ENCODE measurements around the gene CSTPP1.
"Not testable (repeated sequence)": the region's sequence is repeated elsewhere in the genome, so short reads cannot be mapped to it uniquely, and the experiment has no call there.

The CSTPP1 gene

DNA sequence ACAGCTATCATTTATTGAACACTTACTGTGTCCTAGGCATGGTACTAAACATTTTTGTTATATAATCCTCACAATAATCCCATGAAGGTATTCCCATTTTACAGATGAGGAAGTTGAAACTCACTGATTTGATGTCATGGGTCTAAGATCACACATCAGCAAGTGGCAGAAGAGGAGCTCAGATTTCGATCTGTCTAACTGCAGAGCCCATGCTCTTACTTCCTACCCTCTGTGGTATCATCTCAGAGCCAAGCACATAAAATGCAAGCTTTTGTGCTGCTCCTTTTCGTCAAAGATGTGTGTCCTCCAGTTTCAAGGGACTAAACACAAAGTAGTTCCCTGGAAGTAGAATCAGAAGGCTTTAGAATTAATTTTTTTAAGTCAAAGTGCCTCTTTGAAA, 169.0 kb downstream of the CSTPP1 start:
- DNase-seq: no peak

DNA sequence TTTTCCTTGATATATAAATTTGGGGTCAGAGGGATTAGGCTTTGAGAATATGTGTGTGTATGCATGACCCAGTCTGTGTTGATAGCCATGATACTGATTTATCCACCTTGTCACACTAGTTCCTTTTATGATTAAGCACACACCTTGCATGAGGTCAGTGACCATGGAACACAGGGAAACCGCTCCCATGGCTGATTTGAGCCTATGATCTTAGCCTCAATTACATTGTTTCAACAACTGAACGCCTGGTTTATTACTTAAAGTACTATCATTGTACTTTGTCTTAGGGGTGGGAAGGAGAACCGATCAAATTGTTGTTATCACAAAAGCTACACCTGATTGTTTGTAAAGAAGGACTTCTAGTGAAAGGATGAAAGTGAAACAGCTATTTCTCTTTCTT, 169.4 kb downstream of the CSTPP1 start:
- no peak for DNase-seq

DNA sequence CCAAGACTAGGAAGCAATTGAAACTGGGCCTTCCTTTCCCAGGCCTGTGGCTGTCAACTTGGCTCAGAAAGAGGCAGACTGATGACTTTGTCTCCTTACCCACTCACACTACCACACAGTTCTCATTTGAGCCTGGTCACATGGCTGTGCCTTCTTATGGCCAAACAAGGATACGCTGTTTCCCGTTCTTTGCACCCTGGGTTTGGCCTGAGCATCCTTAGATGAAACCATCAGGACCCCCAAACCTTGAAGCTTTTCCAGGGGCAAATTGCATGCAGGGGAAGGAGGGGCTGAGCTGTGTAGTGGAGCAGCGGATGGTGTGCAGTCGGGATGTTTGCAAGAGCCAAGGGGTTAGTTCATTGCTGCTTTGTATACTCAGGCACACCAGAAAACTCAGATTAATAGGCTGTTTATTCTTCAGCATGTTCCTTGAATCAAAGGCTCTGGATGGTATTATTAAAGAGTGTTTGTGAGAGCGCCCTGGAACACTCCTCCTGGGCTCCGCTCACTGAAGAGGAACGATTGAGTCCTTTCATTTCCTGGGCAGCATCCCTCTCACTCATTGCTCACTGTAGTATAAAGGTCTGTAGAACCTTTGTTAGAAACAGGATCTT, 170.3 kb downstream of the CSTPP1 start:
- no peak for DNase-seq

DNA sequence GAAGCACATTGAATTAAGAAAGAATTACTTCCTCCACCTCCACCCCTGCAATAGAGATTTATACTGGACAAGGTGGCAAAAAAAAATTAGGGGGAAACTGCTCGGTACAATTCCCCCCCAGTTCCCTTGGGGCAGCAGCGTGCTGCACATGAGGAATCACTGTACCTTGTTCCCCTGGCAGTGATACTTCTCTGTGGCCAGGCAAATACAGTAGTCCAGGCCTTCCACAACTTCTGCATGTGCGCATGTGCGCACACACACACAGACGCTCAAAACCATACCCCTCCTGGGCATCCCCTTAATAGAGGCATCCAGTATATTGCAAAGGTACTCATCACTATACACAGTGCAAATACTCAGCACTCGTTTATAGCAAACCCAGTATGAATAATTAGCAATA, 171.2 kb downstream of the CSTPP1 start:
- no peak for DNase-seq

DNA sequence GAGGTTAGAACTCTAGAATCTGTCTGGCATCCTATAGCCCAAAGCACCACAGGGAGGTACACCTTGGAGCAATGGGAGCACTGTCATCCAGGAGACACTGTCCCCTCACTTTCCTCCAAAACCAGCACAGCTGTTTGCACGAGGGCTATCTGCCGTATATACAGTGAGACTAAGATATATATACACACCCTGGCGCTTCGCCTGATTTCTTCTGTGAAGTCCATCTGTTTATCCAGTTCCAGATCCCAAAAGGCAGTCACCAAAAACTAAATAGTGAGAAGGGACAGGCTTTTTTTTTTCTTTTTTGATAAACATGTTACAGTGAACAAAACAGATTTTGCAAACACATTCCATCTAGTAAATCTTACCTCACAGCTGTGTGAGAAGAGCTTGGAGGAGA, 171.7 kb downstream of the CSTPP1 start:
- DNase-seq: no peak

DNA sequence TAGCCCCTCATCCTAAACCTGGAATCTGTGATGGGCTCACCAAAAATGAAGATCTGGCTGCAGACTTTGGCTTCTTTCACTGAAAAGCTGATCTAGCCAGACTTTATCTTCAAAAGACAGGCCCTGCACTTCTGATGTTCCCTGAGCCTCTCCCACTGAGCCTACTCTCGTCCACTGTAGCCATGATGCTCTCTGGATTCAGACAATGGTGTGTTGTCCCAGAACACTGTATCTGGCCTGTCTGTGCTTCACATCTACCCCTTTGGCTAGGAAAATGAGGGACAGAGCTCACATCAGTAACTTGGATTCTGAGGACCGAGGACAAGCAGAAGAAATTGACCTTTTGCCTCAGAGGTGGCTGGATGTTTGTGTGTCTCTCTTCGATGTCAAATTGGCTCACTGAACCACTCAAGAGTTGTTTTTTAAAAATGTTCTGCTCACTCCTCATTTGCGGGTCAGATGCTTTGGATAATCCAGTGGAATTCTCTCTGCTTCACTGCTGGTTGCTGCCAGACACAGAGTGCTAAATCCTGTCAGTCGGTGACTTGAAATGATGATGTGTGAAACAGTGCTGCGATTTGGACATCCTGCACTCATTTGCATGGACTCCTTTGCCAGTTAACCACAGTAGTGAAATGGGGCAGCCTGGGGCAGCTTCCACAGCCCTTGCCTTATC, 172.6 kb downstream of the CSTPP1 start:
- no peak for DNase-seq

DNA sequence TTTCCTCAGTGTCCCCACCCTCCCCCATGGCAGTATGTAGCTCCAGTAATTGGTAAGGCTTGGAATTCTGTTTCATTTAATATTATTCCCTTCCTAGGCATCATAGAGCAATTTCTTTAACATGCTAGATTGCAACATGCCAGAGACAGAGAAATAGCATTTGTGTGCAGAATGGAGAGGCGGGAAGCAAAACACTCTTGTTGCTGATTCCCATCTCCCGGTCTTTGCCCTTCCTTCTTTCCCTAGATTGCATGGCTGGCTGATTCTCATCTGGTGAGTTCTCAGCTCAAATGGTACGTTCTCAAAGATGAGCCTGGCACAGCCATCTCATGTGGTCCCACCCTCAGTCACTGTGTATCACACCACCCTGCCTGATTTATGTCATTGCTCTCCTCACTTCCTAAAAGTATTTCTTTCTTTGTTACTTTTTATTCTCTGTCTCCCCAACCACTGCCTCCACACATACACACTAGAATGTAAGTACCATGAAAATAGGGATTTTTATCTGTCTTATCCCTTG, 173.2 kb downstream of the CSTPP1 start:
- no peak for DNase-seq

DNA sequence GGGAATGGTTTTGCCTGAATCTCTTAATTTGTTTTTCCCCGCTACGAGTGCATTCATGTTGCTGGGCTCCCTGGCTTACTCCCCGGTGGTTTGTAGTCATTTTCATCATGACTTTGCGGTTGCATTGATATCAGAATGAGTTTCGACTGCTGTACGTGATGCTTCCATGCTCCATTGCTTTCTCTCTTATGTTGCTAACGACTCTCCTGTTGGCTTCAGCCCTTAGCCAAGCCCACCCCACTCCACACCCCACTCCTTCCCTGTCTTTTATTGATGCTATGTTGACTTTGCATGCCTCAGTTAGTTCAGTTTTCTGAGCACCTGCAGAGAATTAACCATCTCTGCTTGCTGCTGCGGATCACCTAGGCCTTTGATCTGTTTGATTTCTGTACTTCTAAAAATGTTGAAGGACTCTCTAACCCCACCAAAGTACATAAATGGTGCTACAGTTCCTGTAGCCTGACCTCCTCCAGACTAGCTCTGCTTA, 174.8 kb downstream of the CSTPP1 start:
- no peak for DNase-seq

DNA sequence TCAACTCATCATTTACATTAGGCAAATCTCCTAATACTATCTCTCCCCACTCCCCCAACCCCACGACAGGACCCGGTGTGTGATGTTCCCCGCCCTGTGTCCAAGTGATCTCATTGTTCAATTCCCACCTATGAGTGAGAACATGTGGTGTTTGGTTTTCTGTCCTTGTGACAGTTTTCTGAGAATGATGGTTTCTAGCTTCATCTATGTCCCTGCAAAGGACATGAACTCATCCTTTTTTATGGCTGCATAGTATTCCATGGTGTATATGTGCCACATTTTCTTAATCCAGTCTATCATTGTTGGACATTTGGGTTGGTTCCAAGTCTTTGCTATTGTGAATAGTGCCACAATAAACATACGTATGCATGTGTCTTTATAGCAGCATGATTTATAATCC, 176.4 kb downstream of the CSTPP1 start:
- not testable (repeated sequence) for DNase-seq

DNA sequence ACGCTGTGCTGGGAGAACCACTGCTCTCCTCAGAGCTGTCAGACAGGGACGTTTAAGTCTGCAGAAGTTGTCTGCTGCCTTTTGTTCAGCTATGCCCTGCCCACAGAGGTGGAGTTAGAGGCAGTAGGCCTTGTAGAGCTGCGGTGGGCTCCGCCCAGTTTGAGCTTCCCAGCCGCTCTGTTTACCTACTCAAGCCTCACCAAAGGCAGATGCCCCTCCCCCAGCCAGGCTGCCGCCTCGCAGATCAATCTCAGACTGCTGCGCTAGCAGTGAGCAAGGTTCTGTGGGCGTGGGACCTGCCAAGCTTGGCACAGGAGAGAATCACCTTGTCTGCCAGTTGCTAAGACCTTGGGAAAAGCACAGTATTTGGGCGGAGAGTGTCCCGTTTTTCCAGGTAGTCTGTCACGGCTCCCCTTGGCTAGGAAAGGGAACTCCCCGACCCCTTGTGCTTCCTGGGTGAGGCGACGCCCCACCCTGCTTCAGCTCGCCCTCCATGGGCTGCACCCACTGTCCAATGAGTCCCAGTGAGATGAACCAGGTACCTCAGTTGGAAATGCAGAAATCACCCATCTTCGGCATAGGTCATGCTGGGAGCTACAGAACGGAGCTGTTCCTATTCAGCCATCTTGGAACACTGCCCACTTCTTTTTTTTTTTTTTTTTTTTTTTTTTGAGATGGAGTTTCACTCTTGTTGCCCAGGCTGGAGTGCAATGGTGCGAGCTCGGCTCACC, 182.6 kb downstream of the CSTPP1 start:
- peak in 2 of 4 experiments; percentile 7 to 11 for DNase-seq

DNA sequence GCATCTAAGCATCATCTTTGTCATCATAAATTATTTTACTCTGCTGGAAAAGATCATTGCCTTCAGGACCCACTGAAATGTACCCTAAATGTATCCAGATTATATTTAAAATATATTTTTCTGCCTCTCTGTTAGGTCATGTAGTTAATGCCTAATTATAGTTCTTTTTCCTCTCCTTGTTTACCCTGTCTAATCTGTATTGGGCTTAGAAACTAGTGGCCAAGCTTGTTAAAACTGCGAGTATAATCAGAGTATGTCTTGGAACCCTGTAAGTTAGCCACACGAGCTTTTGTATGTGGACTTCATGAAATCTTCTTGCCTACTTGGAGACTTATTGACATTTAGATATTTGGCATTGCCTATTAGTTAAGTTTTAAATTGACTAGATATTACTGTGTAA, 184.5 kb downstream of the CSTPP1 start:
- no peak for DNase-seq

DNA sequence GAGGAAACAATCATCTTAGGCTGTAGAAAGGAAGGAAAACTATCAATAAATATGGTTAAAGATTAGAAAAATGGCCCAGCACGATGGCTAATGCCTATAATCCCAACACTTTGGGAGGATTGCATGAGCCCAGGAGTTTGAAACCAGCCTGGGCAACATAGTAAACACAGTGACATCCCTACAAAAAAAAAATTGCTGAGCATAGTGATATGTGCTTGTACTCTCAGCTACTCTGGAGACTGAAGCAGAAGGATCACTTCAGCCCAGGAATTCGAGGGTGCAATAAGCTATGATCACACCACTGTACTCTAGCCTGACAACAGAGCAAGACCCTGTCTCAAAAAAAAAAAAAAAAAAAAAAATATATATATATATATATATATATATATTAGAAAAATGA, 185.2 kb downstream of the CSTPP1 start:
- DNase-seq: no peak

DNA sequence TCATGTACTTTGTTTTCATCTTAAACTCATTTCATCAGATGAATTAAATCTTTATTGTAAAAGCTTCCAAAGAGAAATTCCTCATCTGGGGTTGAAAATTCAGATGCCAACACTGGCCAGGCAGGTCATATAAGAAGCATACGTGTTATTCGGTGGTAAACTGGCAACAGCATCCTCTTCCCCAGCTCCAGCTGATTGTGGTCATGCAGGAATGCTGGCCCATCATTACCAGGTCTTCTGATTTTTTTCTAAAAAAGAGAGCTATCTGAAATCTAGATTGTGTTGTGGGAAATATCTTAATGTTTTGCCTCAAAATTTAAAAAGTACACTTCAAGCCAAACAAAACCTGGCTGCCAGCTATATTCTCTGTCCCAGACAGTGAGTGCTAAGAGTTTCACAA, 186.5 kb downstream of the CSTPP1 start:
- DNase-seq: no peak

DNA sequence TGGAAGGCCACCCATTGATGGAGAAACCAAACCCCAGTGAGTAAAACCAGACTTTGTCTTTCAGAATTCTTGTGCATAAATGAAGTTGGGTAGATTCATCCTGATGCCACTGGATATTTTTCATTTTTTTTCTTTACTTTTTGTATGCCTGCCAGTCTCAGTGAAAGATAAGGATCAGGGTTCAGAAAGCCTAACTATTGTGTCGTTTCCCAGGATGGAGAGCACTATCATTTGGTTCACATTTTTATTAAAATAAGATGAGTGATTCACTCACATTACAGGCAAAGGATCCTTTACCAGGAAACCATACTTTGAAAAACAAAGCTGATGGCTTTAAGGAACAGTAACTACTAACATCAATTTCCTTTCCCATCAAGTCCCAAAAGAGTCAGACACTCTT, 188.1 kb downstream of the CSTPP1 start:
- no peak for DNase-seq

DNA sequence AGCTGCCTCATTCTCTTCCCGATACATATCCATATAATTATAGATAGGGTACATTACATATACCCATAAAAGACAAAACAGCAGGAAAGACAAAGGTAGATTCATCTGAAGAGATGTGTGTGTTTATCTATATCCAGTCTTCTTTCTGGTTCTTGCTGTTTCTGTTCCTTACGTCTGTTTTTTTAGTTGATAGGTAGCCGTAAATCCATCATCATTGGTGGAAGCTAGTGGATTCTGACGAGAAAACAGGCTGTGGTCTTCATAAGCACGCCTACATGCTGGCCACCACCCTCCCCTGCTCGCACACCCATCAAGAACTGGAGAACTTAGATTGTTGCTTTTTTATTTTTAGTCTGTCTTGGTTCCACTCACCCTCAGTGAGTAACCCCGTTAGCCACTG, 188.5 kb downstream of the CSTPP1 start:
- no peak for DNase-seq

DNA sequence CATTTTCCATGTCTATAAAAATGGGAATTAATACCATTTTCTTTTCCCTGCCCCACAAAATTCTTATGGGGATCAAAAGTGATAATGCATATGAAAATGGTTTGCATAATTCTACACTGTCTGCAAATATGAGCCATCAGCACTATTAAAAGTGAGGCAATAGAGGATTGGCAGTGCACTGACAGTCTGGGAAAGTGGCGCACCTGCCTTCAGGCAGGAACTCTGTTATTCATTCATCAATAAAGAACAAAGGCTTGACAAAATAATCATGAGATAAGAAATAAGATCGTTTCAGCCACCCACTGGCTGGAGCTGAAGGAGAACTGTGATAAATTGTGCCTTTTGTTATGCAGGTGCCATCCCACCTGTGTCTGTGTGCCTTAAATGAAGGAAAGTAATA, 190.7 kb downstream of the CSTPP1 start:
- DNase-seq: no peak

DNA sequence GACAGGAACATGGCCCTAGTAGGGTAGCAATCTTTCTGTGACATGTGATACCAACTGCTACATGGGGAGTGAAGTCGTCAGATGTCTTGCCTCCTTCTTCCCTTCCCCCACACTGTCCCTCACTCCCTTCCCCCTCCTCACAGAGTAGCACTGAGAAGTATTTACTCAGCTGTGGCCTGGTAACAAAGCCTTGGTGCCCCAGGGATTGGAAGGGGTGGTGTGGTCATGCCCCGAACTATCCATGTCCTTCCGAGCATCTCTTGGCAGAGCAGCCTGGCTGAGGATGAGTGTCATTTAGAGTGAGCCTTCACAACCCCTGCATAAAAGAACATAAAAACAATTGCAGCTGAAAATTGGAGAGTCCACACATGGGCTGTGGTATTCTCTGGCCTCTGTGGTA, 194.0 kb downstream of the CSTPP1 start:
- DNase-seq: no peak

DNA sequence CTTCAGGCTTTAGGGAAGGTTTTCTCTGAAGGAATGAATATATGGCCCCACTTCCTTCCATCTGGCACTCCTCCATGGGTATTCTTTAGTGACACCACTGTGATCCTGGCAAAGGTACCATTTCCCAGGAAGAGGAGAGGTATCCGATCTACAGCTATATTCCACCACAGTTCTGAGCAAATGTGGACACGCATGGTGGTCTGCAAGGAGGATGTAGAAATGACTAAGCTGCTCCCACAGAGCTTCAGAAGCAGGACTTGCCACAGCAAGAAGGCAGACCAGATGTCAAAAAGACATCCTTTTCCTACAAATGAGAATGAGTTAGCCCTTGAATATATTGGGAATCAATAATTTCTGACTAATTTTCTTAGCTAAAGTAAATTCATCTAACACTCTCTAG, 194.6 kb downstream of the CSTPP1 start:
- DNase-seq: no peak

DNA sequence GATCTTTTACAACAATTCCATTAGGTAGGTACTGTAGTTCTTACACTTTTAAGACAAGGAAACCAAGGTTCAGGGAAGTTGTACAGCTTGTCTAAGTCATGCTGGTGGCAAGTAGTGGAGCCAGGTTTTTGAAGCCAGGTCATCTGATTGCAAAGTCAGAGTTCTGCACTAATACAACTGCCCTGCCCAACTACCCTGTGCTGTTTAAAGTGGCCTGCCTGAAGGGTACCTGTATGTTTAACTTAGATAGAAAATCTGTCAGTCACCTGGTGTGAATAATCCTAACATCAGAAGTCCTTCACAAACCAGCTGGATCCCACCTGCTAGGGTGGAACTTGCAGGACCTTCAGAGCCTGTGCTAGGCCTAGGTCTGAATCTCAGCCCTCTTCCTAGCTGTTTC, 195.9 kb downstream of the CSTPP1 start:
- no peak for DNase-seq

DNA sequence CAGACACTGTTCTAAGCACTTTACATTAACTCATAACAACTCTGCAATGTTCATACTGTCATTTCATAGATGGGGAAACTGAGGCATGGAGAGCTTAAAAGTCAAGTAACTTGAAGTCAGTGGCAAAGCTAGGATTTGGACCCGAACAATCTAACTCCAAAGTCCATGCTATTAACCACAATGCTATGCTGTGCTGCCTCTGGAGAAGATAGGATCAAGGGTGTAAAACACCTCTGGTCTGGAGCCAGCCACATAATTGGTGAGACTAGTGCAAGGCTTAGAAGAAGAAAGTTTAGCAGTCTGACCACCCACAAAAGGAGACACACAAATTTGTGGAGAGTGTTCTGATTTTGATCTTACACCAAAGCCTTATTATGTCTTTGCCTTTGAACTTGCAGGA, 196.4 kb downstream of the CSTPP1 start:
- DNase-seq: no peak

DNA sequence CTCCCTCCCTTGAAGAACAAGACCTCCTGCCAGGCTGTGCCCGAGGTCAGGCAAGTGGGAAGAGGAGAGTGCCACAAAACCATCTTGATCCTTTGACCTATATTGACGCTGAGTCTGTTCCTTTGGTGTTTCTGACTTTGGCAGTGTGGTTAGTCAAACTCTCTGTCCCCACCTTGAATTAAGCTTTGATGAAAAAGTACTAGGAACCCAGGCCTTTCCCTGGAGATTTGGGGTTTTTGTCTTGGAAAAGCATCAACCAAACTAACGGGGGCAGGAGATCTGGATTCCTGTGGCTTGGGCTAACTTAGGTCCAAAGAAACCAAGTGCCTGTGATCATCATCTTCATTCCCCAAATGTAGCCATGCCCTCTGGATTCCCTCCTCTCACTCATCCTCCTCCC, 199.8 kb downstream of the CSTPP1 start:
- DNase-seq: no peak

DNA sequence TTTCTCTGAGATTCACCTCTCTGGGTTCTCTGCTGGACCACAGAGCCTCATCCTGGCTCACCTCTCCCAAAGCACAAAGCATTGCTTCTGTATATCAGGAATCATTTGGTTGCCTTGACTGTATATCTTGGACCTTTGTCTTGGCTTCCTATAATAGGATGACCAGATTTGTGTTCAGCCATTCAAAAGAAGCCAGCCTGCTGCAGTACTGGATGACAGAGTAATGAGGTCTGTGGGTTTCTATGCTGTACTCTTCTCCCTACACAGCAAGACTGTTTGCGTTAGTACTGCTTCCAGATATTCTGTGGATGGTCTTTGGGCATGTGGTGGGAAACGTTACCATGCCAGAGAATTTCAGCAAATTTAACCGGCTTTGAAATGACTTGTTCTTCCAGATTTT, 200.4 kb downstream of the CSTPP1 start:
- DNase-seq: no peak

DNA sequence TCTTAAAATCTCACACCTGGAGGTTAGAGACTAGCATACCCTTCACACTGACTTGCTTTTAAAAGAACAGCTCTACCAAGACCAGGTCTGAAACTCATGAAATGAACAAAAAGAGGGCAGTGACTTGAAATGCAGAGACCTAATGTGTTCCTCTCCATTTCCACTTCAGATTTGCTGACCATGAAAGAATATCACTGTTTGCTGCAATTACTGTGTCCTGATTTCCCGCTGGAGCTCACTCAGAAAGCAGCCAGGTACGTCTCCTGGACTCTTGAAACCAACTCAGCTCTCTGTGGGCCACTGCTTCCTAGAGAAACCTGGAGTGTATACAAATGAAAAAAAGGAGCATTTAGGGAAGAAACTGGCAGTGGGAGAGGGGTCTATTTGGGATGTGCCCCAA, 200.9 kb downstream of the CSTPP1 start:
- no peak for DNase-seq

DNA sequence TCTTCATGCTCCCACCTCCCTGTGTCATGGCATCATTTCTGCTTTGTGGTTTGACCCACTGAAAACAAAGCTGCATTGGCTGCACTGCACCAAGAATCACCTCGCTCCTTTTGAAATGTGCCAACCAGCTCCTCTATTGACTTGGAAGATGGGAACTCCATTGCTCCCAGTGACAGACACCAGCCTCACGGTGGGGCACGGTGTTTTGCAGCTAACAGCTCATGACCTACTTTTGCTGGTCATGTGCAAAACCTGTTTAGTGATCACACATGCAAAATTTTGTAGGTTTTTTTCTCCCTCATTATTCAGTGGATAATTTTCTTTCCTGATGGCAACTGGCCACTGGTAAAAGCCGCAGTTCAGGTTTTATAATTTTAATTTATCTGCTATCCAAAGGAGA, 203.3 kb downstream of the CSTPP1 start:
- DNase-seq: no peak
